GM18502 (cell line): ENCODE measurements around the gene TPD52L2.
"Not testable (repeated sequence)": the region's sequence is repeated elsewhere in the genome, so short reads cannot be mapped to it uniquely, and the experiment has no call there.

ENCODE experiments used
- ATAC-seq: cut with Tn5 transposase; IDR thresholded peaks from one replicate; pipeline ENCODE4 v1.9.1; 2021; ENCODE audit warnings: mild to moderate bottlenecking; ENCODE audit not compliant: unreplicated experiment, poor library complexity

The TPD52L2 gene

GRCh38 chr20:63877755-63878470 is 12.8 kb downstream of the TPD52L2 start:
- no peak for ATAC-seq

GRCh38 chr20:63878899-63879663 is 14.0 kb downstream of the TPD52L2 start:
- no peak for ATAC-seq

GRCh38 chr20:63880901-63881300 is 15.8 kb downstream of the TPD52L2 start:
- not testable (repeated sequence) for ATAC-seq

GRCh38 chr20:63881451-63882226 is 16.6 kb downstream of the TPD52L2 start:
- no peak for ATAC-seq

- no peak for ATAC-seq
Measured at GRCh38 chr20:63882257-63883200, 17.5 kb downstream of the TPD52L2 start.

GRCh38 chr20:63883201-63883593 is 18.1 kb downstream of the TPD52L2 start:
- no peak for ATAC-seq

GRCh38 chr20:63884506-63885263 is 19.6 kb downstream of the TPD52L2 start:
- no peak for ATAC-seq

- no peak for ATAC-seq
Measured at GRCh38 chr20:63885264-63886053, 20.4 kb downstream of the TPD52L2 start.

- ATAC-seq, result no peak
Measured at GRCh38 chr20:63886054-63886419, 21.0 kb downstream of the TPD52L2 start.

GRCh38 chr20:63886921-63887320 is 21.9 kb downstream of the TPD52L2 start:
- ATAC-seq, result no peak

GRCh38 chr20:63889241-63890200 is 24.5 kb downstream of the TPD52L2 start:
- ATAC-seq, result no peak

GRCh38 chr20:63890201-63890576 is 25.1 kb downstream of the TPD52L2 start:
- ATAC-seq, result no peak

GRCh38 chr20:63890616-63891015 is 25.5 kb downstream of the TPD52L2 start:
- ATAC-seq, result no peak

- ATAC-seq, result no peak
Measured at GRCh38 chr20:63891061-63892002, 26.3 kb downstream of the TPD52L2 start.

- no peak for ATAC-seq
Measured at GRCh38 chr20:63892402-63892801, 27.3 kb downstream of the TPD52L2 start.

GRCh38 chr20:63893999-63894357 is 28.9 kb downstream of the TPD52L2 start:
- ATAC-seq, result no peak
